ENCODE results near the gene DRAM2. TPM values are rescaled to one million over a fixed set of nuclear protein-coding genes. Genes with fewer than 3 reads are reported as not detected.

The DRAM2 gene
- total RNA-seq, 1 experiment from 2014 or later: 34.4 TPM

- H4K8ac ChIP-seq (replicated peaks; ENCODE audit: insufficient read length, low read depth, low read length): no peak overlapping the region
- no peak for DNase-seq
- TF ChIP-seq CTCF (conservative IDR thresholded peaks at IDR 0.05): no peak
- H3K9ac ChIP-seq (ENCODE audit: extremely low read depth, insufficient read length, low read length): no peak overlapping the region
- H3K4ac ChIP-seq (ENCODE audit: low read depth, low read length): no peak overlapping the region
- H3K36me3 Mint-ChIP-seq (ENCODE audit: insufficient read depth in 1 of 3, low read depth in 3 of 3): peaks cover 8 to 25% (median 18%) of the 10 kb centered on the region in 3 experiments
- H2BK5ac ChIP-seq (ENCODE audit: insufficient read length, low read length): no peak overlapping the region
- H4K20me1 ChIP-seq (ENCODE audit: control insufficient read depth, insufficient read depth, insufficient read length): no peaks in the 10 kb centered on the region
- no peak overlapping the region for H2BK20ac ChIP-seq (ENCODE audit: low read depth, low read length, poor library complexity, severe bottlenecking)
- H2BK12ac ChIP-seq (ENCODE audit: insufficient read length, low read depth, low read length): no peak overlapping the region
- H3K23me2 ChIP-seq (ENCODE audit: insufficient read length, low read depth, low read length, poor library complexity, severe bottlenecking): no peaks in the 10 kb centered on the region
- H3T11ph ChIP-seq (ENCODE audit: low read length): no peak overlapping the region
- no peak overlapping the region for H3K23ac ChIP-seq (ENCODE audit: insufficient read length, low read depth, low read length)
- no peak overlapping the region for H2BK120ac ChIP-seq (ENCODE audit: low read depth, low read length, poor library complexity, severe bottlenecking)
- no peak overlapping the region for H3K4me2 ChIP-seq (ENCODE audit: insufficient read depth, insufficient read length, low read length)
- H3K56ac ChIP-seq (ENCODE audit: insufficient read length, low read depth, low read length): no peak overlapping the region
- H3K18ac ChIP-seq (ENCODE audit: insufficient read length, low read depth, low read length): no peak overlapping the region
- no peaks in the 10 kb centered on the region for H3K9me3 Mint-ChIP-seq
- H3K27me3 Mint-ChIP-seq (ENCODE audit: low read depth): no peaks in the 10 kb centered on the region
- no peaks in the 10 kb centered on the region for H3K4me1 Mint-ChIP-seq
- H3K9me3 ChIP-seq (ENCODE audit: control insufficient read depth, low read depth, low read length): no peaks in the 10 kb centered on the region
- no peaks in the 10 kb centered on the region for H3K79me1 ChIP-seq (ENCODE audit: insufficient read depth, low read depth, low read length, poor library complexity, severe bottlenecking)
- no peak overlapping the region for H3K4me3 Mint-ChIP-seq
- no peaks in the 10 kb centered on the region for H3K27me3 ChIP-seq (ENCODE audit: insufficient read depth, low read length)
- H3K27ac ChIP-seq (ENCODE audit: insufficient read length, low read depth, low read length): no peak overlapping the region
- H3K4me1 ChIP-seq (ENCODE audit: insufficient read depth, low read length): no peaks in the 10 kb centered on the region
- no CpG with 5 or more reads among the region's 4 CpGs for WGBS (ENCODE audit: extremely low coverage, insufficient read length, low lambda C conversion rate)
- no peak overlapping the region for H3K14ac ChIP-seq (ENCODE audit: insufficient read depth, low read length)
- no peaks in the 10 kb centered on the region for H3K79me2 ChIP-seq (ENCODE audit: insufficient read depth, low read length)
- no peak overlapping the region for H3K27ac Mint-ChIP-seq
- no peak overlapping the region for H4K91ac ChIP-seq (ENCODE audit: insufficient read length, low read depth, low read length)
- H2AK5ac ChIP-seq (ENCODE audit: insufficient read length, low read length): no peak overlapping the region
- H2BK15ac ChIP-seq (ENCODE audit: low read depth, low read length): no peak overlapping the region
- no peak overlapping the region for H2AFZ ChIP-seq (ENCODE audit: low read length)
- no peak overlapping the region for H4K5ac ChIP-seq (ENCODE audit: insufficient read length, low read depth, low read length)
Measured at GRCh38 chr1:111163363-111163762, 23.5 kb upstream of the DRAM2 start.

Measured in H9 (cell line).